Uterus (tissue), 2 donors: ENCODE data around the gene SPATA1.

Experiments
- POLR2A ChIP-seq, 2 donors: fragments of 450-650 bp; IDR thresholded peaks; one replicate each; pipeline ENCODE4 v1.6.1; 2016; ENCODE audit warnings: antibody characterized with exemption in 2 of 2, mild to moderate bottlenecking in 1 of 2, moderate library complexity in 1 of 2
- TF ChIP-seq, protein P1 (sequence below), 4 experiments: fragments of 200-600 bp in 2 of 4; fragments of 450-650 bp in 2 of 4; sonication (generic) in 2 of 4; IDR thresholded peaks; one replicate each; pipeline ENCODE4 v1.5.1; 2016 to 2019; ENCODE audit warnings: antibody characterized with exemption in 4 of 4, mild to moderate bottlenecking in 2 of 4, moderate library complexity in 1 of 4

DNA sequence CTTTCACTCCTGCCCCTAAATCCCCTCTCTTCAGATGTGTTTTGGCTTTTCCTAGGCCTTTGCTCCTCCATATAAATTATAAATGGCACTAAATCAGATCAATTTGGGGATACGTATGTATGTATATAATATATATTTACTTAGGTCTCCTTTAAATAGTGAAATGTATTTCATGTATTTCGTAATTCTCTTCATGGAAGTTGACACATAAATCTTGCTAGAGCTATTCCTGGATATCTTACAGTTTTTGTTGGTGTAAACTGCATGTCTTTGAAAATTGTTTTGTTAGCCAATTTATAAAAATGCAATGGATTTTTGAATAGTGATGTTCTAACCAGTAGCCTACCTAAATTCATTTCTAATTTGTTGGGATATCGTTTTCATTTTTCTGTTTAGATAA lies 18.1 kb upstream of the SPATA1 start:
- TF ChIP-seq, protein P1, sequence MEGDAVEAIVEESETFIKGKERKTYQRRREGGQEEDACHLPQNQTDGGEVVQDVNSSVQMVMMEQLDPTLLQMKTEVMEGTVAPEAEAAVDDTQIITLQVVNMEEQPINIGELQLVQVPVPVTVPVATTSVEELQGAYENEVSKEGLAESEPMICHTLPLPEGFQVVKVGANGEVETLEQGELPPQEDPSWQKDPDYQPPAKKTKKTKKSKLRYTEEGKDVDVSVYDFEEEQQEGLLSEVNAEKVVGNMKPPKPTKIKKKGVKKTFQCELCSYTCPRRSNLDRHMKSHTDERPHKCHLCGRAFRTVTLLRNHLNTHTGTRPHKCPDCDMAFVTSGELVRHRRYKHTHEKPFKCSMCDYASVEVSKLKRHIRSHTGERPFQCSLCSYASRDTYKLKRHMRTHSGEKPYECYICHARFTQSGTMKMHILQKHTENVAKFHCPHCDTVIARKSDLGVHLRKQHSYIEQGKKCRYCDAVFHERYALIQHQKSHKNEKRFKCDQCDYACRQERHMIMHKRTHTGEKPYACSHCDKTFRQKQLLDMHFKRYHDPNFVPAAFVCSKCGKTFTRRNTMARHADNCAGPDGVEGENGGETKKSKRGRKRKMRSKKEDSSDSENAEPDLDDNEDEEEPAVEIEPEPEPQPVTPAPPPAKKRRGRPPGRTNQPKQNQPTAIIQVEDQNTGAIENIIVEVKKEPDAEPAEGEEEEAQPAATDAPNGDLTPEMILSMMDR (IDR thresholded peaks at IDR 0.05) = no peak
- no peak for TF ChIP-seq POLR2A (IDR thresholded peaks at IDR 0.05)
